ENCODE measurements around the gene SUN1.

The SUN1 gene

GRCh38 chr7:885893-886625 is 53.8 kb downstream of the SUN1 start:
- TF ChIP-seq, protein P1, sequence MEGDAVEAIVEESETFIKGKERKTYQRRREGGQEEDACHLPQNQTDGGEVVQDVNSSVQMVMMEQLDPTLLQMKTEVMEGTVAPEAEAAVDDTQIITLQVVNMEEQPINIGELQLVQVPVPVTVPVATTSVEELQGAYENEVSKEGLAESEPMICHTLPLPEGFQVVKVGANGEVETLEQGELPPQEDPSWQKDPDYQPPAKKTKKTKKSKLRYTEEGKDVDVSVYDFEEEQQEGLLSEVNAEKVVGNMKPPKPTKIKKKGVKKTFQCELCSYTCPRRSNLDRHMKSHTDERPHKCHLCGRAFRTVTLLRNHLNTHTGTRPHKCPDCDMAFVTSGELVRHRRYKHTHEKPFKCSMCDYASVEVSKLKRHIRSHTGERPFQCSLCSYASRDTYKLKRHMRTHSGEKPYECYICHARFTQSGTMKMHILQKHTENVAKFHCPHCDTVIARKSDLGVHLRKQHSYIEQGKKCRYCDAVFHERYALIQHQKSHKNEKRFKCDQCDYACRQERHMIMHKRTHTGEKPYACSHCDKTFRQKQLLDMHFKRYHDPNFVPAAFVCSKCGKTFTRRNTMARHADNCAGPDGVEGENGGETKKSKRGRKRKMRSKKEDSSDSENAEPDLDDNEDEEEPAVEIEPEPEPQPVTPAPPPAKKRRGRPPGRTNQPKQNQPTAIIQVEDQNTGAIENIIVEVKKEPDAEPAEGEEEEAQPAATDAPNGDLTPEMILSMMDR (IDR thresholded peaks at IDR 0.05), result no peak
- peaks cover 15% of the 10 kb centered on the region for H3K4me1 Mint-ChIP-seq
- H3K27me3 Mint-ChIP-seq (ENCODE audit: low read depth, poor library complexity), result no peaks in the 10 kb centered on the region
- no peaks in the 10 kb centered on the region for H3K9me3 Mint-ChIP-seq
- no peak overlapping the region for H3K4me3 Mint-ChIP-seq
- H3K27ac Mint-ChIP-seq, result peak overlapping the region; percentile 51
- H3K36me3 Mint-ChIP-seq (ENCODE audit: low read depth), result peaks cover 26% of the 10 kb centered on the region
- DNase-seq, result no peak

DNA sequence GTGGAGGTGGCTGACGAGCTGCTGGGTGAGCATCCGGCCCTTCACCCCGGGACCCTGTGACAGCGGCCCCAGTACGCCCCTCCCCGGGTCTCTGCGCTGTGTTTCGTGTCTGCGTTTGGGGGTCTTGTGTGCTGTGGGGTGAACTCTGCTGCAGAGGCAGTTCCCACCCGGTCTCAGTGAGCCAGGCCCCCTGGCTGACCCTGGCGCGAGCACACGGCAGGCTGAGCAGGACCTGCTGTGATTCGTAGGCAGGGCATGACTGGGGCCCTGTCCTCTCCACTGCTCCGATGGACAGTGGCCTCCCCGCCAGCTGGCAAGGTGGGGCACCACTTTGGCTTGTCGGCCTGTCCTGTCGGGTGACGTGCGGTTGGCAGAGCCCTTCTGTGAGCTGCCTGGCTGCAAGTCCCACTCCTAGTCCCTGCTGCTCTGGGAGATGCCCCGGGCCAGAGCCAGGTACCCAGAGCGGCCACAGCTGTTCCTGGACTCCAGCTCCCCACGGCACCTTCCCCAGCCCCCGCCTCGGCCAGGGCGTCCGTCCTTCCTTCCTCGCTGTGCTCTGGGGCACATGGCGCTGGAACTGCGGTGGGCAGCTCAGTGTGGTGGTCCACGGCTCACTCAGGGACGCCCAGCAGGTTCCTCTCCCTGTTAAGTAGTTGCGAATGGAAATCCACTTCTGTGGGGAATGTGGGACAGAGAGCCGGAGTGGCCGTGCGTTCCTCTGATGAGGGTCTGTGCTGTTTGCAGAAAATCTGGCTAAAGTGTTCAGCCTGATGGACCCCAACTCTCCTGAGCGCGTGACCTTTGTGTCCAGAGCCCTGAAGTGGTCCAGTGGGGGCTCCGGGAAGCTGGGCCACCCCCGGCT is 54.6 kb downstream of the SUN1 start:
- TF ChIP-seq, protein P1 (IDR thresholded peaks at IDR 0.05), result no peak
- DNase-seq, result no peak
- Mint-ChIP-seq H3K27ac (peak overlapping the region; percentile 51), H3K9me3 (no peaks in the 10 kb centered on the region), H3K27me3 (ENCODE audit: low read depth, poor library complexity) (no peaks in the 10 kb centered on the region), H3K4me3 (no peak overlapping the region), H3K4me1 (peaks cover 13% of the 10 kb centered on the region), H3K36me3 (ENCODE audit: low read depth) (peaks cover 25% of the 10 kb centered on the region)

DNA sequence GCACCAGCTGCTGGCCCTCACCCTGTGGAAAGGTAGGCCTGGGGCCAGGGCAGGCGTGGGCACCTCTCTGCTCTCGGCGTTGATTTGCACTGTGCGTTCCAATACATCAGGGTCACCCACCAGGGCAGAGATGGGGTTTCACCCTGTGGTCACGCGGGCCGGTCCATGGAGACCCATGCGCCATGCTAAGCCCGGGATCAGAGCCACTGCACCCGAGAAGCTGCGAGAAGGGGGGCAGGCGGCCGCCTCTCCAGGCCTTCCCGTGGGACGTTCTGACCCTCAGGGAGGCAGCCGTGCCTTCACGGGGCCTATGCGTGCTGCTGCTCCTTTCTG is 55.2 kb downstream of the SUN1 start:
- Mint-ChIP-seq H3K4me3 (no peak overlapping the region), H3K27me3 (ENCODE audit: low read depth, poor library complexity) (no peaks in the 10 kb centered on the region), H3K36me3 (ENCODE audit: low read depth) (peaks cover 27% of the 10 kb centered on the region), H3K4me1 (peaks cover 9% of the 10 kb centered on the region), H3K9me3 (no peaks in the 10 kb centered on the region), H3K27ac (no peak overlapping the region)
- TF ChIP-seq, protein P1 (IDR thresholded peaks at IDR 0.05), result no peak
- DNase-seq, result no peak

GRCh38 chr7:888081-889024 is 56.1 kb downstream of the SUN1 start:
- Mint-ChIP-seq H3K4me3 (no peak overlapping the region), H3K27ac (peak overlapping the region; percentile 85), H3K27me3 (ENCODE audit: low read depth, poor library complexity) (peaks cover 3% of the 10 kb centered on the region), H3K9me3 (no peaks in the 10 kb centered on the region), H3K4me1 (peaks cover under 1% of the 10 kb centered on the region), H3K36me3 (ENCODE audit: low read depth) (peaks cover 30% of the 10 kb centered on the region)
- TF ChIP-seq, protein P1 (IDR thresholded peaks at IDR 0.05), result no peak
- DNase-seq, result no peak

DNA sequence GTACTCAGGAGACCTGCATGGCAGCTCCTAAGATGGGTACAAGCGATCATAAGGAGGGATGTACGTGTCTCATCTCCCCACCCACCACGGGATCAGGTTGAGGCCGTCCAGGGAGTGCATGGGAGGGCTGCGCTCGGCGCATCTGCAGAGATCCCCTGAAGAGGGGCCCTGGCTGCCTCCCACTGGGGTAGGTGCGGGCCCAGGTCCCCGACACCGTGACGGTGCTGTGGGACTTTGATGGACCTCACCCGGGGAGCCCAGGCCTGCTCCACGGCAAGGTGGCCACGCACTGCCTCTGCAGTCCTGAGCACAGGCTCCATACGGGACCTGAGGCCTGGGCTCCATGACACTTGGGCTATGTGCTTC is 56.7 kb downstream of the SUN1 start:
- TF ChIP-seq, protein P1 (IDR thresholded peaks at IDR 0.05), result no peak
- no peak overlapping the region for H3K4me3 Mint-ChIP-seq
- peaks cover 33% of the 10 kb centered on the region for H3K36me3 Mint-ChIP-seq (ENCODE audit: low read depth)
- H3K9me3 Mint-ChIP-seq, result no peaks in the 10 kb centered on the region
- no peak for DNase-seq
- no peaks in the 10 kb centered on the region for H3K4me1 Mint-ChIP-seq
- peaks cover 3% of the 10 kb centered on the region for H3K27me3 Mint-ChIP-seq (ENCODE audit: low read depth, poor library complexity)
- no peak overlapping the region for H3K27ac Mint-ChIP-seq

Measured in nephron progenitor cell (in vitro differentiated cells).